ENCODE results near the gene ITGB3.
"Not testable (repeated sequence)": the region's sequence is repeated elsewhere in the genome, so short reads cannot be mapped to it uniquely, and the experiment has no call there.

ITGB3 gene

DNA sequence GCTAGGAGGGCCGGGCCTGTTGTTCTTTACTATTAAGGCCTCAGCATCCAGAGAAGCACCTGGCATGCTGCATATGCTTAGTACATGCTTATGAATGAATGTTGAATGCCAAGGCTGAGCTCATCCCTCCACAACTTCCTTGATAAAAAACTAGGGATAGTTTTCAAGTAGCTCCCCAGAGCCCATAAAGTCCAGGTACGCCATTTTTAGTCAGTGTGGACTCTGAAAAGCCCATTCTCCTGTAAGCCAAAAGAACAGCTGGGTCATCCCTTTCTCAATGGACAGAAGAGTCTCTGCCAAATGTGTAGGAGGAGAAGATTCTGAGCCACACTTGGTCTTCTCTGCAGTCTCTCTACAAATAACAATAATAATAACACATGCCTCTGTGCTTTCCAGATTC lies 8.9 kb upstream of the ITGB3 start:
- no peak for DNase-seq (ENCODE audit: low read depth in 3 of 3)

DNA sequence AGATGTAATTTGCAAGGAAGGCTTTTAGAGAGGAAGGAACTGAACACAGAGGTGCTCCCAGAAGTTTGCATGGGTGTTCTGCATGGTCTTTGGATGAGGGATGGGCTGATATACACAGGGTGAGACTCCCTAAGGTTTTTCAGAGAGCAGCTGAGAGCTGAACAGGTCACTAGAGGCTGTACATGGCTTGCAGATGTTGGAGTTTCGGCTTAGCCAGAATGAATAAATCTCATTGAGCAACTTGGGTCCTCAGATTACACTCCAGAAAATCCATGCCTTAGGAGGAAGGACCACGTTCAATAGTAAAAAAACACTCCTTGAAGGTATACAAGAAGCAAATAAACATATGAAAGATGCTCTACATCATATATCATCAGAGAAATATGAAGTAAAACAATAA lies 7.5 kb upstream of the ITGB3 start:
- DNase-seq (ENCODE audit: low read depth in 3 of 3) = no peak

DNA sequence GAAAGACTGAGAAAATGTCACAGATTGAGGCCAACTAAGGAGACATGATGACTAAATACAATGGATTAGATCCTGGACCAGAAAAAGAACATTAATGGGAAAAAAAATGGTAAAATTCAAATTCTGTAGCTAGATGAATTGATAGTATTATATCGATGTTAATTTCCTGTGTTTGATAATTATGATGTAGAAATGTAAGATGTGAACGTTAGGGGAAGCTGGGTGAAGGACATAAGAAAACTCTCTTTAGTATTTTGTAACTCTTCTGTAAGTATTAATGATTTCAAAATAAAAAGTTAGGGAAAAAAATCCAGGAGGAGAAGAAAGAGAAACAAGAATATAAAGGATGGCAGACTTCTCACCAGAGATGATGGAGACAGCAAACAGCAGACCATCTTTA lies 2.8 kb upstream of the ITGB3 start:
- no peak for DNase-seq (ENCODE audit: low read depth in 3 of 3)

DNA sequence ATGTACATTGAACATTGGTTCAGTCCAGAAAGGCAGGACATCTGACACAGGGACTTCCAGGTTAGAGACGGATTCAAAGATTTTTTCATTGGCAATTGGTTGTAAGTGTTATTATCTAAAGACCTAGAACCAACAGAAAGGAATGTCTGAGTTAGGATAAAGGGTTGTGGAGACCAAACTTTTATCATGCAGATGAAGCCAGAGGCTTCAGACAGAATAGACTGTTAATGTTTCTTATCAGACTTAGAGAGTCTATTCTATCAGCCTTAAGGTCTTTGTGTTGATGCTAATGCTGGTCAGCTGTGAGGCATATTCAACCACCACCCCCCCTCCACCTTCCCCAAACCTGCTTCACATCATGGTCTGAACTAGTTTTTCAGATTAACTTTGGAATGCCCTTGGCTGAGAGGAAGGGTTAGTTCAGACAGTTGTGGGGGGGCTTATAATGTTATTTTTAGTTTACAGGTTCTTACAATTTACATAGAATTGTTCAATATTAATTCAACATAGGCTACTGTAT lies 2.1 kb upstream of the ITGB3 start:
- DNase-seq (ENCODE audit: low read depth in 3 of 3) = no peak

DNA sequence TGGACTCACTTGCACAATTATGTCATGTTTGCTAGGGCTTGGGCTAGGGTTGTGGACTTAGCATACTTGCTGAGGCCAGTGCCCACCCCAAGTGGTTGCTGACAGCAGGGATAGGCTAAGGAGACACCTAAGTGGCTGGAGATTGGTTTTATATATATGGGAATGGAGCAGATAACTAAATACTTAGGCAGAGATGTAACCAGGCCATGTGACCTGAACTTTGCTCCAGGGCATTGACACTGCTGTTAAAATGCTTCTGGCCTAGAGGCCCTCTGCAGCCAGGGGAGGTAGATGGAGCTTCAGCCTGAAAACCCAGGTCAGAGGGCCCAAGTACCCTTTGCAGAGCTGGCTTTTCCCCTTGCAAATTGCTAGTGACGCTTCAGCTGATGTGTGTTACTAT lies 1.4 kb upstream of the ITGB3 start:
- no peak for DNase-seq (ENCODE audit: low read depth in 3 of 3)

DNA sequence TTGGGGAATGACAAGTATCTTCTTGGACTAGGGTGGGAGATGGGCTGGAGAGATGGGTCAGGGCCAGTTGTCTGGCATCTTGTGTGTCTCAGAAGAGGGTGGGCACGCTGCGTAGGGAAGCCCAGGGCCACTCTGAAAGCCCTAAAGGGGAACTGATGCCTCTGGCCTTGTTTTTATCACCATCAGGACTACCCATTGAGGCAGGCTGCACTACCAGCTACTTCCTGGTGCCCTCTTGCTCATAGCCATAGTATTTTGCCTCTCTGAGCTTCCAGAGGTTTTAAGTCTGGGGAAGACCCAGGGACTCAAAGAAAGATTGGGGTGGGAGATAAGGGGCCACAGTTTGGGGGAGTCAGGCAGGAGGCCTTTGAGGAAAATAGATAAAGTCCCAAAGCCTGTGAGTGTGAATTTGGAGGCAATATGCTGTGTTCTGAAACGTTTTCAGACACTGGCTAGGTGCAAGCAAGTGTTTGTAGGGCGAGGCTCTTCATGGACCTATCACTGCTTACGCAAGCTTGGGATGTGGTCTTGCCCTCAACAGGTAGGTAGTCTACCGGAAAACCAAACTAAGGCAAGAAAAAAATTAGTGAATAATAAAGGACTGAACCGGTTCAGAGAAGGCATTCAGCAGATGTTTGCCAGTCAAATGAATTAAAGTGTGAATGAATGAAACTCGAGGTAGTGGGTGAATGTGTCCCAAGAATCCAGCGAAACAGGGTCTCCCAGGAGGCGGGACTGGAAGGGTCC lies 688 bp upstream of the ITGB3 start:
- DNase-seq (ENCODE audit: low read depth in 3 of 3) = no peak

DNA sequence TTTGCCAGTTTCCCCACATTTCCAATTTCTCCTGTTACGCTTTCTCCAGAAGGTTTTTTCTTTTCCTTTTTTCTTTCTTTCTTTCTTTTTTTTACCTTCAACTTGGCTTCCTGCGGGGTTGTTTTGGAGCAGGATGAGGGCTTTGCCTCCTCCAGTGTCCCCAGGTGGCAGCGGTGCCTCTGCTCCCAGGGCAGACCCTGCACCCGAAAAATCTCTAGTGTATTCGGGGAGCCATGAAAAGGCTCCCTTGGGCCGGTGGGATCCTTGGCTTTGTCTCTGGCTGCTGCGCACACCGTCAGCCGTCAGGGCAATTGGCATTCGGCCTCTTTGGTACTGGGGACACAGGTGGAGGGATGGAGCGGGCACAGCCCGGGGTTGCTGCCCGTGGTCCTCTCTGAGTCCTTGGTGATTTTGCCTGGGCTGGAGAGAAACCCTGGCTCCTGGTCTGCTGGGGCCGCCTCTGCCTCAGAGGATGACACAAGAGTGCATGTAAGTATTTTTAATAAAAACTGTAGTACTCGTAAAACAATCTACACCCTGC lies 846 bp downstream of the ITGB3 start:
- DNase-seq (ENCODE audit: low read depth in 3 of 3) = no peak

DNA sequence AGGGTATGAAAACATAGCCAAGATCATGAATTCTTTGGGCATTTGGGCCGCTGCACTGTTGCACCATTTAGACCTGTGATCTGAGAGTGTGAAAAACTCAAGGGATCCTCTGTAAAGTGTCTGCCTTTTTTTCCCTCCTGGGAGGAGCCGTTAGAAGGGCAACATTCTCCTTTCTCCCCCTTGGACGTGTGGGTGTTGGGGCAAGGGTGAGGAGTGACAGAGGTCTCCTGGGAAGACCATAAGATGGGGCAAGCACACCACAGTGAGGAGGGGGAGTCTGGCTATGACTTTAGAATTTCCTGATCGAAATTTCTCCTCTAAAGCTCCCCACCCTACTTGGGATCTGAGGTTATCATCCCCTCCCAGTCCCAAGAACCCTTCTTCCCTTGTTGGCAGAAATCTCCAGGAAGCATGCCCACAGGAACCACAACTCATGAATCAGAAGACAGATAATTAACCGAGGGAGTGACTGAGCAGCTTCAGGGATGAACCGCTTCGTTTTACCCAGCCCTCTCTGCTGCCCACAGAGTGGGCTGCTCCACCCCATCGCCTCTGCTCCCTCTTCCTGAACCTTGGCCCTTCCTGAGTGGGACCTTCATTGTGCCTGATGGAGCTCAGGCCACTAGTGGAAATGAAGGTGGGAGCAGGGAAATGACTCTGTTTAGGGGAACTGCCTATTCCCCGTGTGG lies 4.2 kb downstream of the ITGB3 start:
- no peak for DNase-seq (ENCODE audit: low read depth in 3 of 3)

DNA sequence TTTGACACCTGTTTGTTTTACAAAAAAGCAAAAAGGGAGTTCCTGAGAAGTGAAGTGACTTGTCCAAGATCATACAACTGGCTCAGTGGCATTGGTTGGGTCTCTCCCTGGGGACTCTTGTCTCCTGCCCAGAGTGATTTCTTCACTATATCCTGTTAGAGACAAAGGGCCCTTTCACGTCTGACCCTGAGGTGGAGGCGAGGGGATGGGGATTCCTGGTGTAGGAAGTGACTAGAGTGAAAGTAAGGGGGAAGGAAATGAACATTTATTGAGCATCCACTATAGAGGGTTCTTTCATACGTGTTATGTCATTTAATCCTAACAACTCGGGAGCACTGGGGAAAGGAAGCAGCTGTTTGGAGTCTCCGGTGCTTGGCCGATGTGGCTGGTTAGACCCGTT lies 9.0 kb downstream of the ITGB3 start:
- no peak for DNase-seq (ENCODE audit: low read depth in 3 of 3)

DNA sequence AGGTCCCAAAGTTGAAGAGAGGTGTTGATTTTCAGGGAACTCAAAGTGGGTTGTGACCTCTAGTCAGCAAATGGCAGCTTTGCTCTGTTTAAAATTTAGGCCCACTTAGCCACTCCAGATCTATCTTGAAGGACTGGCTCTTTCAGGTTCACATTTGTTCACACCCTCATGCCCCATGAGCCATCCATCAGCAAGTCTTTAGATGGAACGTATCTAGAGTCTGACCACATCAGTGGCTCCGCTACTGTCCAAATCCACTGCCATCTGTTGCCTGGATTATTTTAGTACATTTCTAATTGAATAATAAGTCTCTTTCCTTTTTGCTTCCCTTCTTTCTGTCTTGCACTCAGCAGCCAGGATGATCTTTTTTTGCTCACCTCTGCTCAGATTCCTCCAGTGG lies 10.5 kb downstream of the ITGB3 start:
- DNase-seq (ENCODE audit: low read depth in 3 of 3) = no peak

DNA sequence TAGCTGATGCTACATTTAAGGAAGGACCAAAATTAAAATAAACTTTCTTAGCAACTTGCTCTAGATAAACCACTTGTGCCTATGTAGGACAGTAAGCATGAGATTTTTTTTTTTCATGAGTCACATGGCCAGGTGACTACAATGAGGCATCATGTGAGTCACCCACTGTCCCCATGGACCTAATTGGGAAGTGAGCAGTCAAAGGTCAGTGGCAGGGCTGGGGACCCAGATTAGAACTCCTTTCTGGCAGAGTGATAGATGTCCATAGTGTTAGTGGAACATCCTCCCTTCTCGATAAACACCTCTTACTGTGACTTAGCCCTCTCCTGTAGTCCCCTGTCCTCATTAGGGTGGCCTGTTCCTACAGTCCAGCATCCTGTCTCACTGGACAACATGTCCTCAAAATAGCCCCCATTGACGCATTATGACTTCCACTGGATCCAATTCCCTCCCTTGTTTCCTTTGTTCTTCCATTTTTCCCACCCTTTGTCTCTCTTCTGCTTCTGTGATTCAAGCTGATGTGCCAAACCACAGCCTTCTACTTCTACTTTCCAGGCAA lies 12.4 kb downstream of the ITGB3 start:
- DNase-seq (ENCODE audit: low read depth in 3 of 3) = no peak

DNA sequence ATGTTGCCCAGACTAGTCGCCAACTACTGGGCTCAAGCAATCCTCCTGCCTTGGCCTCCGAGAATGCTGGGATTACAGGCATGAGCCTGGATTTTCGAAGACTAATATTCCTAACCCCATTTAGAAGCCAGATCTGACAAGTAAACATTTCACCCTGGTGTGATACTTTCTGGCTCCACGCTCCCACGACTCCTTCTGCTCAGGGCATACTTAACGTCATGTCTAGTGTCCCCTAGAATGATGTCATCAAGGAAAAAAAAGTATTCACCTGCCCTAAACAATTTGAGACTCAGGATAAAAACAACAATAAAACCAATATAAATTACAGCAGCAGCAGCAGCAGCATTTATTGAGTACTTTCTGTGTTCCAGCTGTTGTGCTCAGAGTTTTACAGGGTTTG lies 13.2 kb downstream of the ITGB3 start:
- DNase-seq (ENCODE audit: low read depth in 3 of 3) = no peak

DNA sequence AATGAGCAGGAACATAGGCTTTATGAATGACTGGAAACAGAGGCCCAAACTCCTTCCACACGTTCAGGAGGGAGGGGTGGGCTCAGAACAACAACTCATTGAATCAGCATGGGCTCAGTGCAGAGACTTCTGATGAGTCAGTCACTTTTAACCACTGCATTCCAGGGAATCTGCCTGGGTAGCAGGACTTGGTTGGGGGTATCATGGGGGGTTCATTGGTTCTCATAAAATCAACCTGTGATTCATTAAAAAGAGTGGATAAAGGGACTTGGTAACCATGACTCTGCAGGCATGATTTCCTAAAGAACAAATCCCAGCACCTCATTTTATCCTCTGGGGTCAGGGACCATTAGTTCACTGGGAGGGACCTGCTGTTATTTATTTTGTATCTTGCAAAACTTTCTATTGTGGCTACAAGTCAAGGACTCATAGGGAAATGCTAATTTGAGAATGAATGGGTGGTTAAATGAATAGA lies 13.8 kb downstream of the ITGB3 start:
- no peak for DNase-seq (ENCODE audit: low read depth in 3 of 3)

DNA sequence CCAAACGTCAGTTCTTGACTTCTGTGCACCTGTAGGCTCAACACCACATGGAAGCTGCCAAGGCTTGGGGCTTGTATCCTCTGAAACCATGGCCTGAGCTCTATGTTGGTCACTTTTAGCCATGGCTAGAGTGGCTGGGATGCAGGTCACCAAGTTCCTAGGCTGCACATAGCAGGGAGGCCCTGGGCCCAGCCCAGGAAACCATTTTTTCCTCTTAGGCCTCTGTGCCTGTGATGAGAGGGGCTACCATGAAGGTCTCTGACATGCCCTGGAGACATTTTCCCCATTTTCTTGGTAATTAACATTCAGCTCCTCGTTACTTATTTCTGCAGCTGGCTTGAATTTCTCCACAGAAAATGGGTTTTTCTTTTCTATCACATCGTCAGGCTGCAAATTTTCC lies 15.3 kb downstream of the ITGB3 start:
- not testable (repeated sequence) for DNase-seq (ENCODE audit: low read depth in 3 of 3)

DNA sequence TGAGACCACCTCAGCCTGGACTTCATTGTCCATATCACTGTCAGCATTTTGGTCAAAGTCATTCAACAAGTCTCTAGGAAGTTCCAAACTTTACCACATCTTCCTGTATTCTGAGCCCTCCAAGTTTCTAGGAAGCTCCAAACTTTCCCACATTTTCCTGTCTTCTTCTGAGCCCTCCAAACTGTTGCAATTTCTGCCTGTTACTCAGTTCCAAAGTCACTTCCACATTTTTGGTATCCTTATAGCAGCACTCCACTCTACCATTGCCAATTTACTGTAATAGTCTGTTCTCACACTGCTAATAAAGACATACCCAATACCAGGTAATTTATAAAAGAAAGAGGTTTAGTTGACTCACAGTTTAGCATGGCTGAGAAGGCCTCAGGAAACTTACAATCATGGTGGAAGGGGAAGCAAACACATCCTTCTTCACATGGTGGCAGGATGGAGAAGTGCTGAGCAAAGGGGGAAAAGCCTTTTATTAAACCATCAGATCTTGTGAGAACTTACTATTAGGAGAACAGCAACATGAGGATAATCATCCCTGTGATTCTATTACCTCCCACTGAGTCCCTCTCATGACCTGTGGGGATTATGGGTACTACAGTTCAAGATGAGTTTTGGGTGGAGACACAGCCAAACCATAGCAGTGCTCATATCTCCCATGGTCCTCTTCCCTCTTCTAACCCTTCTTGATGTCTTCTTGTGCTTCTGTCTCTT lies 16.1 kb downstream of the ITGB3 start:
- DNase-seq (ENCODE audit: low read depth in 3 of 3) = not testable (repeated sequence)

DNA sequence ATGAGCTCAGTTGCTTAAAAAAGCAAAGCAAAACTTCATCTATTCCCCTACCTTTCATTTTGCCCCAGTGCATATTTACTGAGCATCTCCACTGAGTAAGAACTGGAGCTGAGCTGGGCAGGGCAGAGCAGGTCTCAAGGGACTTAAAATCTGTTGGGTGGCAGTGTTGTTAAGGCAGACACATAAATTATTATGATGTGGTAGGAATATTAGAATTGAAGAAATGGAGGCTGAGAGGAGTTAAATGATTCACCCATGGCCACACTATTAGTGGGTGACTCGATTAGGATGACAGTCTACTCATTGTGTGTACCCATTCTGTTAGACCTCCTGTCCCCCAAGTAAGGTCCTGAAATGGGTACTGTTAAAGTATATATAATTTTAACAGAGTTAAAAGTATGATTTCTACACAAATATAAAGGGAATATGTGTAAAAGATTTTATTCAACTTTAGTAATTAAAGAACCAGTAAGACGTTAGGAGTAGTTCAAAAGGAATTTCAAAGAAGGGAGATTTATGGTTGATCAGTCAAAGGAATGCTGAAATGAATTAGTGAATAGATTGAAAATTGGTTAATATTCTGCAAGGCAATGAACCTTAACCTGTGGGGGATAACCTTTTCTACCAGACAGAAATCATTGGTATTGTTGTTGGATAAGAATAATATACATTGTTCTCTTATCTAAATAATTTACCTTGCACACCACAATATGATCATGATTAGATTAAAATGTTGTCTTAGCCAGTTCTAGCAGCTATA lies 17.5 kb downstream of the ITGB3 start:
- no peak for DNase-seq (ENCODE audit: low read depth in 3 of 3)

DNA sequence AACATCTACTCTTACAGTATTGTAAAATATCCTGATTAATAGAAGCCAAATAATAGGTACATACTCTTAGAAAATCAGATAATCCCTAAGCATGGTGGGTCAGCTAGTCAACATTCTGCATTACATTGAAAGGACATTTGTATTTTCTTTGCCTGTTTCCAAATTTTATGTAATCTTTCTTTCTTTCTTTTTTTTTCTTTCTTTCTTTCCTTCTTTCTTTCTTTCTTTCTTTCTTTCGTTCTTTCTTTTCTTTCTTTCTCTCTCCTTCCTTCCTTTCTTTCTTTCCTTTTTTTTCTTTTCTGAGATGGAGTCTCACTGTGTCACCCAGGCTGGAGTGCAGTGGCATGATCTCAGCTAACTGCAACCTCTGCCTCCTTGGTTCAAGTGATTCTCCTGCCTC lies 18.9 kb downstream of the ITGB3 start:
- DNase-seq (ENCODE audit: low read depth in 3 of 3) = no peak

DNA sequence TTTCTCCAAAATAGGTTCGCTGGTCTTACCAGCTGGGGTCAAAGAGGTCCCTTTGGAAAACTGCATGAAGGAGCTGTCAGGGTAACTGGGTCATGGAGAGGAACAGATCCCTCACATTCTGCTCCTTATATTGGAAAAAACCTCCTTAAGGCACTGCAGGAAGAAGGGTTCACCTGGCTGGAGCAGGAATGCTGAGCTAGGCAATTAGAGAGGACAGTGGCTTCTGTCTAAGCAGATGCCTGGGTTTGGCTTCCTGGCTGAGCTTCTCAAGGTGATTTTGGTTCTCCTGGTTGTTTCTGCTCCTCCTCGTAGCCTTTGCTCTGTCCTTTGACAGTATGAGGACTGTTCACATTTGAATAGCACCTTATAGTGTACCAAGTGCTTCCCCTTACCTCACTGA lies 19.6 kb downstream of the ITGB3 start:
- no peak for DNase-seq (ENCODE audit: low read depth in 3 of 3)

DNA sequence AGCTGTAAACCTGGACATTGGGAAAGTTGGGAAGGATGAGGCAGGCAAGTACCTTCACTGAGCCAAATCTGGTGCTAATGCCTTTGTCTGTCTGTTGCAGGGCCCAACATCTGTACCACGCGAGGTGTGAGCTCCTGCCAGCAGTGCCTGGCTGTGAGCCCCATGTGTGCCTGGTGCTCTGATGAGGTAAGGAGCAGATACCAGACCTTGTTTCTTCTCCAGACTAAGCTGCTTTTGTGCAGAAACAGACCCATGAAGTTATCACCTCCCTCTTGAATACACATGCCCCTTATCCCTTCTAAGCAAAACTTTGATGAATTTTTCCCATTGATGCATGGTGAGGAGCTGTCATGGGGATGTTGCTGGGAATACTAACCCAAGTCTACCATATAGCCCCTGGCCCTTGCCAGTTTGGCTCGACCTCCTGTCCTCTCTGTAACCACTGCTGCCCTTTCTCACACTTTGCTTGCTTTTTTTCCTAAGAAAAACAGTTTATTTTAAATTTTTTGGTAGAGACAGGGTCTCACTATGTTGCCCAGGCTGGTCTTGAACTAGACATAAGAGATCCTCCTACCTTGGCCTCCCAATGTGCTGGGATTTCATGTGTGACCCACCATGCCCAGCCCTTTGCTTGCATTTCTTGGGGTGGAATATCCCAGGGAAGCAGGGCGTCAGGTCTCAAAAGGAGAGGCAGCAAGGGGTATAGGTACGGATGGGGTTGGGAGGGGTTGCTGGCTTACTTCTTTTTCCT lies 20.9 kb downstream of the ITGB3 start:
- DNase-seq (ENCODE audit: low read depth in 3 of 3) = no peak

DNA sequence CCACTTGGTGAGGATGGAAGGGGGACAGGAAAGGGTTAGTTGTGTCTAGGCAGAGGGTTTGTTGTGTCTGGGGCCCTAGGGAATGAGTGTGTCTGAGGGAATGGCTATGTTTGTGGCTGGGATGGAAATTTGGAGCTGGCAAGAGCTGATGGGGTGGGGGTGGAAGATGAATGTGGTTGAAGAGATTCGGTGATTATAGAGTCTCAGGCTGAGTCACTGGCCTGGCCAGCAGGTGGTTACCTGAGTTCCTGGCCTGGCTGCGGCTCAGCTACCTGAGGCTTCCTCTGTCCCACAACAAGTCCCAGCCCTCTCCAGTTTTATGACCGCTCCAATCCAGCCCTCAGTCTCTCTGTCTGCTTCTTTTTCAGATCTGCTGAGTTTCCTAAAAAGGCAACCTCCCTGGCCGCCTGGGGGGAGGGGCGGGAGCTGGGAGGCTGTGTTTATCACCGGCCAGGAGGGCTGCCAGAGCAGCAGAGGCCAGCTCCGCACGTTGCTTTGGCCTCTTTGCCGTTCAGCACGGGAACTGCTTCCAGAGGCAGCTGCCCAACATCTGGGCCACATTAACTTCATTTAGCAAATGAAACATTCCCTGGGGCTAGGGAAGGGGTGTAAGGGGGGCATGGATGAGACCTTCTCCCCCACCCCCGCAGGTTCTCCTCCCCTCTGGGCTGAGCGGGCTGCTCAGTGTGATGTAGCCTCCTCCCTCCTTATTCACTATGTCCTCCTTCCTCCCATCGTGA lies 21.8 kb downstream of the ITGB3 start:
- DNase-seq (ENCODE audit: low read depth in 3 of 3) = no peak

Data from stimulated activated CD4-positive, alpha-beta T cell treated with anti-CD3 and anti-CD28 coated beads, TNF-alpha, amount 100 ng/mL, for 4 hours (primary cell).